Ishikawa (cell line): ENCODE results near the gene EMP2.

Experiments used
- EGR1 ChIP-seq: IDR thresholded peaks from 2 replicates; pipeline ENCODE4 v1.6.1; 2012
- TF ChIP-seq, protein P1 (sequence below): IDR thresholded peaks from 2 replicates; pipeline ENCODE4 v1.6.1; 2012; ENCODE audit warnings: low read depth, mild to moderate bottlenecking
- TF ChIP-seq, protein P2 (sequence below): IDR thresholded peaks from 2 replicates; pipeline ENCODE4 v1.6.1; 2012

DNA sequence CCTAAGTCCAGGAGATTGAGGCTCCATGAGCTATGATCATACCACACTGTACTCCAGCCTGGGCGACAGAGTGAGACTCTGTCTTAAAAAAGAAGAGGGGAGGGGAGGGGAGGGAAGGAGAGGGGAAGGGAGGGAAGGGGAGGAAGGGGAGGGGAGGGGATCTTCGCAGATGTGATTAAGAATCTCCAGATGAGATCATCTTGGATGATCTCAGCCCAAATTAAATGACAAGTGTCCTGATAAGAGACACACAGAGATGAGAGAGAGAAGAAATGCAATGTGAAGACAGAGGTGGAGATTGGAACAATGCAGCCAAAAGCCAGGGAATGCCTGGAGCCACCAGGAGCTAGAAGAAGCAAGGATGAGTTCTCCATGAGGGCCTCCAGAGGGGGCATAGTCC lies 70.1 kb downstream of the EMP2 start:
- TF ChIP-seq EGR1 = no peak
- TF ChIP-seq, protein P1, sequence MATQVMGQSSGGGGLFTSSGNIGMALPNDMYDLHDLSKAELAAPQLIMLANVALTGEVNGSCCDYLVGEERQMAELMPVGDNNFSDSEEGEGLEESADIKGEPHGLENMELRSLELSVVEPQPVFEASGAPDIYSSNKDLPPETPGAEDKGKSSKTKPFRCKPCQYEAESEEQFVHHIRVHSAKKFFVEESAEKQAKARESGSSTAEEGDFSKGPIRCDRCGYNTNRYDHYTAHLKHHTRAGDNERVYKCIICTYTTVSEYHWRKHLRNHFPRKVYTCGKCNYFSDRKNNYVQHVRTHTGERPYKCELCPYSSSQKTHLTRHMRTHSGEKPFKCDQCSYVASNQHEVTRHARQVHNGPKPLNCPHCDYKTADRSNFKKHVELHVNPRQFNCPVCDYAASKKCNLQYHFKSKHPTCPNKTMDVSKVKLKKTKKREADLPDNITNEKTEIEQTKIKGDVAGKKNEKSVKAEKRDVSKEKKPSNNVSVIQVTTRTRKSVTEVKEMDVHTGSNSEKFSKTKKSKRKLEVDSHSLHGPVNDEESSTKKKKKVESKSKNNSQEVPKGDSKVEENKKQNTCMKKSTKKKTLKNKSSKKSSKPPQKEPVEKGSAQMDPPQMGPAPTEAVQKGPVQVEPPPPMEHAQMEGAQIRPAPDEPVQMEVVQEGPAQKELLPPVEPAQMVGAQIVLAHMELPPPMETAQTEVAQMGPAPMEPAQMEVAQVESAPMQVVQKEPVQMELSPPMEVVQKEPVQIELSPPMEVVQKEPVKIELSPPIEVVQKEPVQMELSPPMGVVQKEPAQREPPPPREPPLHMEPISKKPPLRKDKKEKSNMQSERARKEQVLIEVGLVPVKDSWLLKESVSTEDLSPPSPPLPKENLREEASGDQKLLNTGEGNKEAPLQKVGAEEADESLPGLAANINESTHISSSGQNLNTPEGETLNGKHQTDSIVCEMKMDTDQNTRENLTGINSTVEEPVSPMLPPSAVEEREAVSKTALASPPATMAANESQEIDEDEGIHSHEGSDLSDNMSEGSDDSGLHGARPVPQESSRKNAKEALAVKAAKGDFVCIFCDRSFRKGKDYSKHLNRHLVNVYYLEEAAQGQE = no peak
- TF ChIP-seq, protein P2, sequence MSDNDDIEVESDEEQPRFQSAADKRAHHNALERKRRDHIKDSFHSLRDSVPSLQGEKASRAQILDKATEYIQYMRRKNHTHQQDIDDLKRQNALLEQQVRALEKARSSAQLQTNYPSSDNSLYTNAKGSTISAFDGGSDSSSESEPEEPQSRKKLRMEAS = no peak
